PC-9 (cell line): ENCODE results near the gene MAFG. TPM values are rescaled to one million over a fixed set of nuclear protein-coding genes. Genes with fewer than 3 reads are reported as not detected.

ENCODE experiments used
- BruUV-seq: library from RNA; stranded (reverse); fragments of 400-500 nt; replicated peaks from 2 replicates; lab custom pipeline; 2021; lab: Mats Ljungman, UMichigan
- CTCF ChIA-PET: fragments of 300-600 bp; sonication (Branson Sonifier 250); formaldehyde crosslinking; loops from one replicate; lab custom pipeline; 2022; ENCODE audit warnings: antibody characterized with exemption; lab: Charles Lee
- POLR2A ChIA-PET: fragments of 300-600 bp; sonication (Branson Sonifier 250); formaldehyde crosslinking; loops from one replicate; lab custom pipeline; 2022; ENCODE audit warnings: antibody characterized with exemption; ENCODE audit not compliant: unreplicated experiment; lab: Charles Lee
- DNase-seq, 2 experiments: peaks; one replicate each; pipeline versions ENCODE4 v3.0.0 to v3.0.0-alpha.2; 2015 to 2022; ENCODE audit warnings: mixed read lengths in 1 of 2
- H2AFZ ChIP-seq: fragments of 200-600 bp; sonication (generic); 2 replicates; pipeline ENCODE4 v1.8.1; 2017; ENCODE audit warnings: antibody characterized with exemption
- H3F3A ChIP-seq: fragments of 200-600 bp; sonication (generic); 2 replicates; pipeline ENCODE4 v1.8.1; 2017; ENCODE audit warnings: antibody characterized with exemption, mild to moderate bottlenecking, low read depth; ENCODE audit not compliant: insufficient read depth
- H3K27ac ChIP-seq: fragments of 200-600 bp; sonication (generic); 2 replicates; pipeline ENCODE4 v1.6.1; 2016; ENCODE audit warnings: mixed run types
- H3K27me3 ChIP-seq: fragments of 200-600 bp; sonication (generic); 2 replicates; pipeline ENCODE4 v1.6.1; 2016; ENCODE audit warnings: low read depth, mixed run types; ENCODE audit not compliant: insufficient read depth
- H3K36me3 ChIP-seq: fragments of 200-600 bp; sonication (generic); 2 replicates; pipeline ENCODE4 v1.6.1; 2016; ENCODE audit warnings: low read depth, mixed run types
- H3K4me1 ChIP-seq: fragments of 200-600 bp; sonication (generic); replicated peaks from 2 replicates; pipeline ENCODE4 v1.6.1; 2016; ENCODE audit warnings: mixed run types; ENCODE audit not compliant: insufficient read depth
- H3K4me2 ChIP-seq: fragments of 200-600 bp; sonication (generic); 2 replicates; pipeline ENCODE4 v1.6.1; 2017; ENCODE audit warnings: mixed run types
- H3K4me3 ChIP-seq: fragments of 200-600 bp; sonication (generic); 2 replicates; pipeline ENCODE4 v1.6.1; 2016; ENCODE audit warnings: mixed run types
- H3K79me2 ChIP-seq: fragments of 200-600 bp; sonication (generic); 2 replicates; pipeline ENCODE4 v1.6.1; 2017; ENCODE audit warnings: low read depth, mixed run types
- H3K9me2 ChIP-seq: fragments of 200-600 bp; sonication (generic); 2 replicates; pipeline ENCODE4 v1.8.1; 2017; ENCODE audit warnings: mild to moderate bottlenecking; ENCODE audit not compliant: insufficient read depth
- H3K9me3 ChIP-seq: fragments of 200-600 bp; sonication (generic); 2 replicates; pipeline ENCODE4 v1.8.1; 2016; ENCODE audit warnings: low read depth; ENCODE audit not compliant: insufficient read depth
- H4K20me1 ChIP-seq: fragments of 200-600 bp; sonication (generic); 2 replicates; pipeline ENCODE4 v1.8.1; 2017; ENCODE audit not compliant: insufficient read depth
- CTCF ChIP-seq: fragments of 200-600 bp; sonication (generic); conservative IDR thresholded peaks from 2 replicates; pipeline ENCODE4 v1.6.1; 2017; ENCODE audit warnings: mixed run types, antibody characterized with exemption, mild to moderate bottlenecking, moderate library complexity
- EZH2 ChIP-seq: fragments of 200-600 bp; sonication (generic); IDR thresholded peaks from 2 replicates; pipeline ENCODE4 v1.8.0; 2017; ENCODE audit warnings: antibody characterized with exemption, low read depth
- intact Hi-C: fragments of 100-400 bp; cut with micrococcal nuclease; formaldehyde crosslinking; loops from one replicate; pipeline ENCODE4 v1.10.0; 2022; ENCODE audit not compliant: unreplicated experiment
- total RNA-seq: library from RNA; stranded (reverse); gene quantifications from 2 replicates; pipeline ENCODE4 v1.2.3, GENCODE V29; 2021

MAFG gene
- total RNA-seq, 1 experiment from 2014 or later, result 79.5 TPM

GRCh38 chr17:81964081-81964849, 36.7 kb upstream of the MAFG start:
- no peaks in the 10 kb centered on the region for H3K79me2 ChIP-seq
- no peak overlapping the region for H2AFZ ChIP-seq
- H3K4me2 ChIP-seq, result no peak overlapping the region
- intact Hi-C loops, result no loop called here
- no peak overlapping the region for H3K27ac ChIP-seq
- TF ChIP-seq CTCF, result no peak
- no peak for TF ChIP-seq EZH2
- no TSS peak for BruUV-seq
- no peaks in the 10 kb centered on the region for H3K36me3 ChIP-seq
- DNase-seq, result no peak
- H3K9me3 ChIP-seq, result no peaks in the 10 kb centered on the region
- no peaks in the 10 kb centered on the region for H3K4me1 ChIP-seq
- H3K27me3 ChIP-seq, result no peaks in the 10 kb centered on the region
- peaks cover 16% of the 10 kb centered on the region for H3F3A ChIP-seq
- ChIA-PET CTCF (interaction anchor here (0.7 kb wide), 1 partner anchor 353 kb away, joined by 4 read pairs; no protein-coding TSS in a partner anchor), POLR2A (interaction anchor here (0.7 kb wide), 1 partner anchor 170 kb away, joined by 5 read pairs; no protein-coding TSS in a partner anchor)
- H3K9me2 ChIP-seq, result no peaks in the 10 kb centered on the region
- no peak overlapping the region for H3K4me3 ChIP-seq
- no peaks in the 10 kb centered on the region for H4K20me1 ChIP-seq

- TF ChIP-seq EZH2 (no peak), CTCF (no peak)
- peaks cover 16% of the 10 kb centered on the region for H3F3A ChIP-seq
- intact Hi-C loops, result no loop called here
- H3K36me3 ChIP-seq, result no peaks in the 10 kb centered on the region
- H3K79me2 ChIP-seq, result no peaks in the 10 kb centered on the region
- CTCF ChIA-PET, result interaction anchor here (0.8 kb wide), 1 partner anchor 56 kb away, joined by 4 read pairs; no protein-coding TSS in a partner anchor
- DNase-seq, result no peak
- H3K9me3 ChIP-seq, result no peaks in the 10 kb centered on the region
- BruUV-seq, result no TSS peak
- H3K4me2 ChIP-seq, result no peak overlapping the region
- no peaks in the 10 kb centered on the region for H3K27me3 ChIP-seq
- H3K27ac ChIP-seq, result no peak overlapping the region
- no peak overlapping the region for H3K4me3 ChIP-seq
- H3K9me2 ChIP-seq, result no peaks in the 10 kb centered on the region
- no peaks in the 10 kb centered on the region for H3K4me1 ChIP-seq
- POLR2A ChIA-PET, result no interaction called here
- H4K20me1 ChIP-seq, result no peaks in the 10 kb centered on the region
- H2AFZ ChIP-seq, result no peak overlapping the region
Observed at GRCh38 chr17:81962499-81963441, 35.2 kb upstream of the MAFG start.
